Mucosa of descending colon (tissue), 3 donors: Measurements from ENCODE around the gene SEC61G. TPM values are rescaled to one million over a fixed set of nuclear protein-coding genes. Genes with fewer than 3 reads are reported as not detected.

Experiments
- ATAC-seq: fragments of 200-7000 bp; cut with Tn5 transposase; one replicate; pipeline ENCODE4 v1.9.1; 2020; ENCODE audit warnings: mild to moderate bottlenecking, moderate library complexity
- DNase-seq, 3 donors: peaks; one replicate each; pipeline ENCODE4 v3.0.0-alpha.2; 2020
- H3K36me3 ChIP-seq: fragments of 200-600 bp; one replicate; pipeline ENCODE4 v1.8.0; 2021; ENCODE audit warnings: low read depth, mild to moderate bottlenecking
- H3K4me1 ChIP-seq: fragments of 200-600 bp; one replicate; pipeline ENCODE4 v1.8.0; 2021; ENCODE audit warnings: low read depth, mild to moderate bottlenecking
- H3K4me3 ChIP-seq: fragments of 200-600 bp; one replicate; pipeline ENCODE4 v1.8.0; 2021; ENCODE audit warnings: mild to moderate bottlenecking
- H3K9me3 ChIP-seq: fragments of 200-600 bp; one replicate; pipeline ENCODE4 v1.8.0; 2021; ENCODE audit warnings: mild to moderate bottlenecking
- intact Hi-C, 2 donors: fragments of 100-400 bp; cut with DNase I in 1 of 2; cut with micrococcal nuclease in 1 of 2; formaldehyde crosslinking; loops; one replicate each; pipeline versions ENCODE4 v1.11.0 to v1.11.1; 2022; cut with DNase I, micrococcal nuclease
- total RNA-seq, 3 donors: library from RNA; stranded (reverse); fragmentation: NEBNext Ultra II Directional in 2 of 3; extraction: Animal tissue kit (Norgen Biotek cat#: 25700) in 2 of 3; gene quantifications; one replicate each; pipeline versions ENCODE4 v1.2.1 to v1.2.4, GENCODE V29; 2021 to 2023
- TF ChIP-seq, protein P1 (sequence below): fragments of 200-600 bp; IDR thresholded peaks from one replicate; pipeline ENCODE4 v1.8.0; 2022; ENCODE audit warnings: antibody characterized with exemption, mild to moderate bottlenecking
- donor health status: DM: no; HTN: no; CAD: no; lungs with moderate emphysema.
- donor health status: DM: no; HTN: no; CAD: no.
- donor health status: DM: no; HTN: yes; CAD: no.

Gene SEC61G
- total RNA-seq, 3 donors from 2014 or later, result 55.5 to 105 (median 84.2) TPM

DNA sequence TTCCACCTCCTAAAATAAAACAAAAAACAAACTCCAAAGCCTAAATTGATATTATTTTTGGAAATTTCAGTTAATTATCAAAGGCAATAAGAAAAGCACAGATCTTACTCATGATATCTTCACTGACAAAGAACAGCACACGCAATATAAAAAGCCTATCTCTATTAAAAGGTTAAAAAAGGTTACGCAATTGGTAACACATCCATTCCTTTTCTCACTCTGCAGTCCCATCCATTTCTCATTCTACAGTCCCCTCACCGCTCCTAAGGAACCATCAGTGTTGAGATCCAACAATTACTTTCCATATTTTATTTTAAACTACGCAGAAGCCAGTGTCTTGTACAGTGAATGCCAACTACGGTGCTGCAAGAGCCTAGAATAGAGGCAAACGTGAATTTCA is 1.3 kb downstream of the SEC61G start:
- intact Hi-C loops, result no loop called here

DNA sequence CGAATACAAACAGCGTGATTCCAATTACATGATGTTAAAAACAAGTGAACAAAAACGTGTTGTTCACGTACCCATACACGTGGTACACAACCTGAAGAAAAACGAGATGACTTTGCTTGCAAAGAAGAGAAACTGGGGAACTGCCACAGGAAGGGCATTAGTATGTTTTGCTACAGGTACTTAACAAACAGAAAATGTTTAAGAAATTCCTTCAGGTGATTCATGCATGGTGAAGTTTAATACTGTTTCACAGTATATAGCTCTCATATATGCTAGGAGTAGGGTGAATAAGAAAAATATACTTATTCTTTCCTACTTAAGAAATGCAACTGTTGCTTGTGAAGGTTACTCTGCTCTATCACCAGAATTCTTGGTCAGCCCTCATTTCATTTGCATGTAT is 9.8 kb downstream of the SEC61G start:
- intact Hi-C loops, result no loop called here
- ATAC-seq (no peak), DNase-seq (no peak)
- Histone ChIP-seq H3K9me3 (no peaks in the 10 kb centered on the region), H3K36me3 (no peaks in the 10 kb centered on the region), H3K4me3 (no peak overlapping the region), H3K4me1 (no peaks in the 10 kb centered on the region)
- TF ChIP-seq, protein P1, sequence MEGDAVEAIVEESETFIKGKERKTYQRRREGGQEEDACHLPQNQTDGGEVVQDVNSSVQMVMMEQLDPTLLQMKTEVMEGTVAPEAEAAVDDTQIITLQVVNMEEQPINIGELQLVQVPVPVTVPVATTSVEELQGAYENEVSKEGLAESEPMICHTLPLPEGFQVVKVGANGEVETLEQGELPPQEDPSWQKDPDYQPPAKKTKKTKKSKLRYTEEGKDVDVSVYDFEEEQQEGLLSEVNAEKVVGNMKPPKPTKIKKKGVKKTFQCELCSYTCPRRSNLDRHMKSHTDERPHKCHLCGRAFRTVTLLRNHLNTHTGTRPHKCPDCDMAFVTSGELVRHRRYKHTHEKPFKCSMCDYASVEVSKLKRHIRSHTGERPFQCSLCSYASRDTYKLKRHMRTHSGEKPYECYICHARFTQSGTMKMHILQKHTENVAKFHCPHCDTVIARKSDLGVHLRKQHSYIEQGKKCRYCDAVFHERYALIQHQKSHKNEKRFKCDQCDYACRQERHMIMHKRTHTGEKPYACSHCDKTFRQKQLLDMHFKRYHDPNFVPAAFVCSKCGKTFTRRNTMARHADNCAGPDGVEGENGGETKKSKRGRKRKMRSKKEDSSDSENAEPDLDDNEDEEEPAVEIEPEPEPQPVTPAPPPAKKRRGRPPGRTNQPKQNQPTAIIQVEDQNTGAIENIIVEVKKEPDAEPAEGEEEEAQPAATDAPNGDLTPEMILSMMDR, result no peak

More for the DNA sequence above, 1.3 kb downstream of the SEC61G start:
- peaks cover 25% of the 10 kb centered on the region for H3K4me1 ChIP-seq
- DNase-seq (no peak), ATAC-seq (no peak)
- H3K36me3 ChIP-seq, result no peaks in the 10 kb centered on the region
- no peaks in the 10 kb centered on the region for H3K9me3 ChIP-seq
- no peak overlapping the region for H3K4me3 ChIP-seq
- TF ChIP-seq, protein P1, result no peak

DNA sequence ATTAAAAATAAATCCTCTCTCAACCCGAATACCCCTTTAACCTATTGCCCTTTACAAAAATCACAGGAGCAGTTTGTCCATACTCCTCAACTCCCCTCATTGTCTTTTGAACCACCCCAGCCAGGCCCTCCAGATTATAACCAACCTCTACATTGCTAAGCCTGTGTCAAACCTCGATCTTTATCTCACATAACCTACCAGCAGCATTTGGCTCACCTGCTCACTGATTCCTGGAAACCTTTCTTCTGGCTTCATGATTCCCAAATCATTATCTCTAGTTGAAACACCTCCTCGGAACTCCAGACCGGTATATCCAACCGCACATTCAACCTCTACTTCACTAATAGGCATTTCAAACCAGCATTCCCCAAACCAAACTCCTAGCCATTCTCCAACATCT is 11.8 kb downstream of the SEC61G start:
- TF ChIP-seq, protein P1, result no peak
- intact Hi-C loops, result no loop called here
- no peaks in the 10 kb centered on the region for H3K4me1 ChIP-seq
- ATAC-seq (no peak), DNase-seq (no peak)
- H3K9me3 ChIP-seq, result no peaks in the 10 kb centered on the region
- no peaks in the 10 kb centered on the region for H3K36me3 ChIP-seq
- H3K4me3 ChIP-seq, result no peak overlapping the region

DNA sequence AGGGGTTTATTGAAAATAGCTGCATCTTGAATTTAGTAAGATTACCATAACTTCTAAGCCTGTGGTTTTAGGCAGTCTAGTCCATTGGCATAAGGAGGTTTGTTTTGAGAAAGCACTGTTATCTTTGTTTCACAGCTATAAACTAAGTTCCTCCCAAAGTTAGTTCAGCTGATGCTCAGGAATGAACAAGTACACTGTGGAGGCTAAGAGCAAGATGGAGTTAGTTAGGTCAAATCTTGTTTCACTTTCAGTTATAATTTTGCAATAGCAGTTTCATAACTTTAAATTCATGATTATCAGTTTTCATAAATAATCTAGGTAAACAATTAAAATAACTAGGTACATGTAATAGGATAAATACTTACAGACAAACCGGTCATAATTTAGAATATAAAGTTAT is 15.4 kb downstream of the SEC61G start:
- ATAC-seq (no peak), DNase-seq (no peak)
- TF ChIP-seq, protein P1, result no peak
- Histone ChIP-seq H3K4me3 (no peak overlapping the region), H3K36me3 (no peaks in the 10 kb centered on the region), H3K4me1 (no peaks in the 10 kb centered on the region), H3K9me3 (no peaks in the 10 kb centered on the region)
- intact Hi-C loops, result no loop called here

DNA sequence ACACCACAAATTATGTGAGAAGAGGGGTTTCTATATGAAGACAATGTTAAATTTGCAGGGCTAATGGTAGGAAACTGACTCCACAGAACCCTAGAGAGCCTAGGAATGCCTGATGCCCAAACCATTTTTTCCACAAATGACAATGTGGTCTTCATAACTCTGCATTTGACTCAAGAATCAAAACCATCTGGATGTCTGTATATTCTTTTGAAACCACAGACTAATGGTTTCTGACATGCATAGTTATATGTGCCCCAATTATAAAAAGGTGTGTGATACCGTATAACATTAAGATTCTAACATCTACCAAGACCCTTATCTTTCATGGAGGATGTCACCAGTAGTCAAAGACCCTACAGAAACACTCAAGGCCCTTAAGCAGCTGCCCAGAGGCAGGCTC is 20.3 kb downstream of the SEC61G start:
- ATAC-seq, result no peak
- Histone ChIP-seq H3K9me3 (no peaks in the 10 kb centered on the region), H3K4me1 (no peaks in the 10 kb centered on the region), H3K4me3 (no peak overlapping the region), H3K36me3 (no peaks in the 10 kb centered on the region)
- TF ChIP-seq, protein P1, result no peak
- intact Hi-C loops, result no loop called here
- no peak for DNase-seq

DNA sequence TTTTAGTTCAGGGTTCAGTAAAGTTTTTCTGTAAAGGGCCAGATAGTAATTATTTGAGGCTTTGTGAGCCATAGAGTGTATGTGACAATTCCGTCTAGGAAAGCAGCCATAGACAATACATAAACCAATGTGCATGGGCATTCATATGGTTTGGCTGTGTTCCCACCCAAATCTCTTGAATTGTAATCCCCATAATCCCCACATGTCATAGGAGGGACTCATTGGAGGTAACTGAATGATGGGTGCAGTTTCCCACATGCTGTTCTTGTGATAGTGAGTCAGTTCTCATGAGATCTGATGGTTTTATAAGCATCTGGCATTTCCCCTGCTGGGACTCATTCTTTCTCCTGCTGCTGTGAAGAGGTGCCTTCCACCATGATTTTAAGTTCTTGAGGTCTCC is 29.9 kb downstream of the SEC61G start:
- Histone ChIP-seq H3K9me3 (no peaks in the 10 kb centered on the region), H3K36me3 (no peaks in the 10 kb centered on the region), H3K4me3 (no peak overlapping the region), H3K4me1 (no peaks in the 10 kb centered on the region)
- DNase-seq (no peak), ATAC-seq (no peak)
- intact Hi-C loops, result no loop called here
- TF ChIP-seq, protein P1, result no peak
